Measurements from ENCODE around the gene RCOR3. TPM values are rescaled to one million over a fixed set of nuclear protein-coding genes. Genes with fewer than 3 reads are reported as not detected.

RCOR3 gene
- total and polyA plus RNA-seq, 10 of the 15 experiments (the other 5 are each of a cell fraction or from before 2014, with no cell fraction given), result 8.0 to 55.0 (median 25.1) TPM

DNA sequence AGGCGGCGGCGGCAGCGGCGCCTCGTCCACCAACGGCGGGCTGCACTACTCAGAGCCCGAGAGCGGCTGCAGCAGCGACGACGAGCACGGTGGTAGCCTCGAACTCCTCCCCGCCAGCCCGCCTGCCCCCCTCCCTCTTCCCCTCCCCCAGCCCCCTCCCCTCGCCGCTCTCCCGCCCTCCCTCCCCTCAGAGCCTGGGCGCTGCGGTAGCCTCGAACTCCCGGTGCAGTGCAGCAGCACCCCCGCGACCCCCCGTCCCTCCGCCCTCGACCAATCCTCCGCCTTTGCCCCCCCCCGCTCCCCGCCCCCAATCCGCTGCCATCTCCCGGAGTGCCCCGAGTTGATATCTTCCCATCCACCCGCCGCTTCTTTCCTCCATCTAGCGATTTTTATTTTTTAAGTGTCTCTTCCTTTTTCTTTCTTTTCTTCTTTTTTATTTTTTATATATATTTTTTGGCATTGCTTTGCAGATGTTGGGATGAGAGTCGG lies 516 bp downstream of the RCOR3 start (continued):
- TF ChIP-seq SMAD5 (IDR thresholded peaks at IDR 0.05; ENCODE audit: low read depth) (no peak), PKNOX1 (IDR thresholded peaks at IDR 0.05) (no peak), CBFB (IDR thresholded peaks at IDR 0.05; ENCODE audit: low read depth) (no peak), SP1 (IDR thresholded peaks at IDR 0.05; ENCODE audit: low read depth, low read length) (no peak), BACH1 (IDR thresholded peaks at IDR 0.05; ENCODE audit: borderline replicate concordance) (no peak), NFYB (IDR thresholded peaks at IDR 0.05; ENCODE audit: insufficient read depth, low read depth, low read length) (0 out of 2 replicates have a peak, but pooled peaks have one; percentile 8), NBN (IDR thresholded peaks at IDR 0.05) (no peak), POLR2A (IDR thresholded peaks at IDR 0.05; ENCODE audit: low read depth, low read length) (peak; percentile 61; the same call in 1 of the 2 replicates), SREBF2 (IDR thresholded peaks at IDR 0.05; ENCODE audit: low read length) (no peak)

- WGBS (ENCODE audit: insufficient coverage, insufficient replicate concordance, low lambda C conversion rate, missing lambda C conversion rate), result under 1% methylated on average over 59 of the region's 59 CpGs
- TF ChIP-seq, protein P1, sequence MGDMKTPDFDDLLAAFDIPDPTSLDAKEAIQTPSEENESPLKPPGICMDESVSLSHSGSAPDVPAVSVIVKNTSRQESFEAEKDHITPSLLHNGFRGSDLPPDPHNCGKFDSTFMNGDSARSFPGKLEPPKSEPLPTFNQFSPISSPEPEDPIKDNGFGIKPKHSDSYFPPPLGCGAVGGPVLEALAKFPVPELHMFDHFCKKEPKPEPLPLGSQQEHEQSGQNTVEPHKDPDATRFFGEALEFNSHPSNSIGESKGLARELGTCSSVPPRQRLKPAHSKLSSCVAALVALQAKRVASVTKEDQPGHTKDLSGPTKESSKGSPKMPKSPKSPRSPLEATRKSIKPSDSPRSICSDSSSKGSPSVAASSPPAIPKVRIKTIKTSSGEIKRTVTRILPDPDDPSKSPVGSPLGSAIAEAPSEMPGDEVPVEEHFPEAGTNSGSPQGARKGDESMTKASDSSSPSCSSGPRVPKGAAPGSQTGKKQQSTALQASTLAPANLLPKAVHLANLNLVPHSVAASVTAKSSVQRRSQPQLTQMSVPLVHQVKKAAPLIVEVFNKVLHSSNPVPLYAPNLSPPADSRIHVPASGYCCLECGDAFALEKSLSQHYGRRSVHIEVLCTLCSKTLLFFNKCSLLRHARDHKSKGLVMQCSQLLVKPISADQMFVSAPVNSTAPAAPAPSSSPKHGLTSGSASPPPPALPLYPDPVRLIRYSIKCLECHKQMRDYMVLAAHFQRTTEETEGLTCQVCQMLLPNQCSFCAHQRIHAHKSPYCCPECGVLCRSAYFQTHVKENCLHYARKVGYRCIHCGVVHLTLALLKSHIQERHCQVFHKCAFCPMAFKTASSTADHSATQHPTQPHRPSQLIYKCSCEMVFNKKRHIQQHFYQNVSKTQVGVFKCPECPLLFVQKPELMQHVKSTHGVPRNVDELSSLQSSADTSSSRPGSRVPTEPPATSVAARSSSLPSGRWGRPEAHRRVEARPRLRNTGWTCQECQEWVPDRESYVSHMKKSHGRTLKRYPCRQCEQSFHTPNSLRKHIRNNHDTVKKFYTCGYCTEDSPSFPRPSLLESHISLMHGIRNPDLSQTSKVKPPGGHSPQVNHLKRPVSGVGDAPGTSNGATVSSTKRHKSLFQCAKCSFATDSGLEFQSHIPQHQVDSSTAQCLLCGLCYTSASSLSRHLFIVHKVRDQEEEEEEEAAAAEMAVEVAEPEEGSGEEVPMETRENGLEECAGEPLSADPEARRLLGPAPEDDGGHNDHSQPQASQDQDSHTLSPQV (IDR thresholded peaks at IDR 0.05), result no peak
- no peak for TF ChIP-seq NFIC (IDR thresholded peaks at IDR 0.05; ENCODE audit: low read depth, low read length)
- peak; percentile 76 for TF ChIP-seq NFYB (IDR thresholded peaks at IDR 0.05; ENCODE audit: insufficient read depth, low read depth, low read length)
- TF ChIP-seq ZZZ3 (IDR thresholded peaks at IDR 0.05; ENCODE audit: control insufficient read depth, insufficient read length, low read depth), result no peak
- TF ChIP-seq ZSCAN29 (IDR thresholded peaks at IDR 0.05), result no peak
- peak; percentile 54 for TF ChIP-seq USF1 (IDR thresholded peaks at IDR 0.05; ENCODE audit: borderline replicate concordance, extremely low read length, insufficient read depth, low read depth, low read length)
- 0 out of 4 replicates have a peak, but pooled peaks of 1 of the 2 experiments have one; percentile 10 for TF ChIP-seq IKZF2 (IDR thresholded peaks at IDR 0.05)
- TF ChIP-seq RCOR1 (conservative IDR thresholded peaks at IDR 0.05; ENCODE audit: low read depth, low read length), result no peak
Observed at GRCh38 chr1:211260141-211261107, 1.3 kb downstream of the RCOR3 start.

More at GRCh38 chr1:211260141-211261107, 1.3 kb downstream of the RCOR3 start:
- SMC1A ChIA-PET (ENCODE audit: uncharacterized antibody, unreplicated experiment), result interaction anchor here (0.8 kb wide), 1 partner anchor 67 kb away, joined by 3 read pairs; no protein-coding TSS in a partner anchor
- Histone ChIP-seq H3K9ac (ENCODE audit: control insufficient read depth, insufficient read depth, low read length) (peak overlapping the region; percentile 86), H3K4me1 (ENCODE audit: control insufficient read depth, insufficient read depth, low read length) (no peaks in the 10 kb centered on the region), H3K79me2 (ENCODE audit: control insufficient read depth, insufficient read depth, low read length) (peaks cover 20% of the 10 kb centered on the region), H3K27ac (ENCODE audit: control insufficient read depth, insufficient read depth) (peak overlapping the region; percentile 72), H3K27me3 (replicated peaks in 1 of 2; ENCODE audit: control insufficient read depth in 2 of 2, insufficient read depth in 2 of 2, low read length in 1 of 2) (no peaks in the 10 kb centered on the region), H3K36me3 (ENCODE audit: control insufficient read depth in 2 of 2, insufficient read depth in 2 of 2, low read length in 1 of 2) (no peaks in the 10 kb centered on the region), H3K4me2 (ENCODE audit: control insufficient read depth, insufficient read depth) (peak overlapping the region; percentile 80), H4K20me1 (ENCODE audit: control insufficient read depth, insufficient read depth) (no peaks in the 10 kb centered on the region), H3K4me3 (peak overlapping the region; percentile 96), H2AFZ (ENCODE audit: control insufficient read depth, low read depth, low read length) (peak overlapping the region; percentile 79), H3K9me3 (replicated peaks; ENCODE audit: control insufficient read depth, insufficient read depth, low read length) (no peaks in the 10 kb centered on the region)
- in situ Hi-C loops (cut with MboI), result no loop called here
- intact Hi-C loops (cut with micrococcal nuclease; ENCODE audit: unreplicated experiment), result no loop called here
- FAIRE-seq (peak; percentile 41), ATAC-seq (peak; percentile 74), DNase-seq (ENCODE audit: low read depth, low spot score) (no peak)
- POLR2A ChIA-PET, result interaction anchor here (0.7 to 1.2 kb wide), 3 partner anchors 23 to 158 kb away, joined by 3 to 4 read pairs (median 3); no protein-coding TSS in a partner anchor
- RAD21 ChIA-PET (ENCODE audit: unreplicated experiment), result interaction anchor here (1.0 to 2.1 kb wide), 2 partner anchors 68 to 855 kb away, joined by 3 to 6 read pairs; no protein-coding TSS in a partner anchor
- BruUV-seq (replicated peaks), result TSS peak; percentile 72
- CTCF ChIA-PET, result interaction anchor here (0.7 to 1.0 kb wide), 5 partner anchors 9 to 318 kb away, joined by 3 to 4 read pairs (median 3); no protein-coding TSS in a partner anchor

All from GM12878 (cell line).